ENCODE results near the gene CD226.
"Not testable (repeated sequence)": the region's sequence is repeated elsewhere in the genome, so short reads cannot be mapped to it uniquely, and the experiment has no call there.

The CD226 gene

GRCh38 chr18:69865776-69866175 lies 81.9 kb downstream of the CD226 start:
- DNase-seq: no peak

GRCh38 chr18:69864802-69865201 lies 82.9 kb downstream of the CD226 start:
- DNase-seq: not testable (repeated sequence)

- no peak for DNase-seq
These were observed 88.8 kb downstream of the CD226 start for GRCh38 chr18:69858897-69859296.

GRCh38 chr18:69854455-69854854 lies 93.2 kb downstream of the CD226 start:
- no peak for DNase-seq

GRCh38 chr18:69853051-69853450 lies 94.6 kb downstream of the CD226 start:
- no peak for DNase-seq

GRCh38 chr18:69845593-69846506 lies 101.8 kb downstream of the CD226 start:
- DNase-seq: no peak

- no peak for DNase-seq
These were observed 103.0 kb downstream of the CD226 start for GRCh38 chr18:69844656-69845055.

GRCh38 chr18:69843015-69843414 lies 104.7 kb downstream of the CD226 start:
- DNase-seq: no peak

- DNase-seq: no peak
These were observed 106.6 kb downstream of the CD226 start for GRCh38 chr18:69841117-69841516.

GRCh38 chr18:69840445-69840844 lies 107.2 kb downstream of the CD226 start:
- DNase-seq: no peak

- DNase-seq: no peak
These were observed 107.7 kb downstream of the CD226 start for GRCh38 chr18:69840001-69840400.

GRCh38 chr18:69839497-69839896 lies 108.2 kb downstream of the CD226 start:
- no peak for DNase-seq

- no peak for DNase-seq
These were observed 108.9 kb downstream of the CD226 start for GRCh38 chr18:69838620-69839411.

- DNase-seq: no peak
These were observed 109.7 kb downstream of the CD226 start for GRCh38 chr18:69838003-69838402.

GRCh38 chr18:69834980-69835379 lies 112.7 kb downstream of the CD226 start:
- not testable (repeated sequence) for DNase-seq

GRCh38 chr18:69830189-69830588 lies 117.5 kb downstream of the CD226 start:
- no peak for DNase-seq

GRCh38 chr18:69820538-69820937 lies 127.1 kb downstream of the CD226 start:
- DNase-seq: no peak

GRCh38 chr18:69819460-69819859 lies 128.2 kb downstream of the CD226 start:
- no peak for DNase-seq

GRCh38 chr18:69817335-69817940 lies 130.2 kb downstream of the CD226 start:
- no peak for DNase-seq

- DNase-seq: no peak
These were observed 132.8 kb downstream of the CD226 start for GRCh38 chr18:69814861-69815385.

GRCh38 chr18:69813559-69813958 lies 134.1 kb downstream of the CD226 start:
- DNase-seq: no peak

- no peak for DNase-seq
These were observed 139.3 kb downstream of the CD226 start for GRCh38 chr18:69808399-69808798.
